OCI-LY3 (cell line): ENCODE data around the gene LSM12.
"Not testable (repeated sequence)": the region's sequence is repeated elsewhere in the genome, so short reads cannot be mapped to it uniquely, and the experiment has no call there.

Source experiments
- H2AFZ ChIP-seq: fragments of 200-600, 300-600 bp; shearing (Covaris generic); 2 replicates; pipeline ENCODE4 v1.6.0; 2014; ENCODE audit warnings: antibody characterized with exemption, low read depth, low read length
- H3K27ac ChIP-seq: fragments of 200-600, 300-600 bp; sonication (generic); 2 replicates; pipeline ENCODE4 v1.5.1; 2014; ENCODE audit warnings: mild to moderate bottlenecking, low read length, moderate library complexity, mixed read lengths
- H3K27me3 ChIP-seq: fragments of 200-600, 300-600 bp; sonication (generic); 2 replicates; pipeline ENCODE4 v1.6.1; 2014; ENCODE audit warnings: low read depth, low read length, mixed read lengths
- H3K36me3 ChIP-seq: fragments of 200-600, 300-600 bp; sonication (generic); replicated peaks from 2 replicates; pipeline ENCODE3; 2014; ENCODE audit warnings: low read depth, low read length, mixed read lengths
- H3K4me1 ChIP-seq: fragments of 300-600, 200-600 bp; sonication (generic); 2 replicates; pipeline ENCODE4 v1.6.1; 2014; ENCODE audit warnings: low read length, mixed read lengths
- H3K4me2 ChIP-seq: fragments of 200-600, 300-600 bp; sonication (generic); 2 replicates; pipeline ENCODE4 v1.6.1; 2014; ENCODE audit warnings: low read length, mixed read lengths
- H3K4me3 ChIP-seq: fragments of 300-600, 200-600 bp; sonication (generic); 2 replicates; pipeline ENCODE4 v1.5.1; 2014; ENCODE audit warnings: antibody characterized with exemption, mild to moderate bottlenecking, low read length, moderate library complexity
- H3K79me2 ChIP-seq: fragments of 300-600, 200-600 bp; shearing (Covaris generic); 2 replicates; pipeline ENCODE4 v1.6.1; 2014; ENCODE audit warnings: mild to moderate bottlenecking, low read length, mixed read lengths
- H3K9ac ChIP-seq: fragments of 300-600, 200-600 bp; shearing (Covaris generic); 2 replicates; pipeline ENCODE4 v1.6.0; 2014; ENCODE audit warnings: mild to moderate bottlenecking, low read length, moderate library complexity
- H3K9me3 ChIP-seq: fragments of 200-600, 300-600 bp; shearing (Covaris generic); 2 replicates; pipeline ENCODE4 v1.6.1; 2014; ENCODE audit warnings: low read length, mixed read lengths; ENCODE audit not compliant: insufficient read depth
- H4K20me1 ChIP-seq: fragments of 200-600, 300-600 bp; sonication (generic); 2 replicates; pipeline ENCODE4 v1.6.1; 2016; ENCODE audit warnings: low read length, mixed read lengths; ENCODE audit not compliant: insufficient read depth
- EZH2phosphoT487 ChIP-seq: fragments of 200-600 bp; shearing (Covaris generic); IDR thresholded peaks from 2 replicates; pipeline ENCODE4 v1.6.1; 2018; ENCODE audit warnings: antibody characterized with exemption, mixed run types, low read depth
- TF ChIP-seq, protein P1 (sequence below): fragments of 200-600, 300-600 bp; sonication (generic); IDR thresholded peaks from 2 replicates; pipeline ENCODE4 v1.5.1; 2014; ENCODE audit warnings: antibody characterized with exemption, low read length, low read depth

The LSM12 gene

DNA sequence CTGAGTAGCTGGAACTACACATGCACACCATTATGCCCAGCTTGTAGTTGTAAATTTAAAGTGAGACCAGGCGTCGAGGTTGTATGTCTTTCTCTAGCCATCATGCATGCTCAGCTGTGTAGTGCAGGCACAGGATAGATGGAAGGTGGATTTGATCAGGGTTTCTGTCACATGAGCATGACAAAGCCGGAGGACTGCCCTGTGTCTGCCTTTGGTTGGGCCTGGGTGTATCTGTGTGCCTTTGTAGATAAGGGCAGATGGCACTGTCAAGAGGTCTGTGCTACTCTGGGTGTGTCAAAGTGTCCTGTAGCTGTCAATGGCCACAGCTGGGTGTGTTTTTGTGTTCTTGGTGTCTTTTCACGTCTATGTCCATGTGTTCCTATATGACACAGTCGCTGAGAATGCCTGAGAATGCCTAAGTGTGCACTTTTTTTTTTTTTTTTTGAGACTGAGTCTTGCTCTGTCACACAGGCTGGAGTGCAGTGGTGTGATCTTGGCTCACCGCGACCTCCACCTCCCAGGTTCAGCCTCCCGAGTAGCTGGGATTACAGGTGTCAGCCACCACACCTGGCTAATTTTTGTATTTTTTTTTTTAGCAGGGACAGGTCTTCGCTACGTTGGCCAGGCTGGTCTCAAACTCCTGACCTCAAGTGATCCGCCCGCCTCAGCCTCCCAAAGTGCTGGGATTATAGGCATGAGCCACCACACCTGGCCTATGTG lies 66.2 kb downstream of the LSM12 start:
- H3K4me1 ChIP-seq, result peaks cover under 1% of the 10 kb centered on the region; the same call in 1 of the 2 replicates
- H4K20me1 ChIP-seq, result no peaks in the 10 kb centered on the region
- no peak for TF ChIP-seq EZH2phosphoT487
- TF ChIP-seq, protein P1, sequence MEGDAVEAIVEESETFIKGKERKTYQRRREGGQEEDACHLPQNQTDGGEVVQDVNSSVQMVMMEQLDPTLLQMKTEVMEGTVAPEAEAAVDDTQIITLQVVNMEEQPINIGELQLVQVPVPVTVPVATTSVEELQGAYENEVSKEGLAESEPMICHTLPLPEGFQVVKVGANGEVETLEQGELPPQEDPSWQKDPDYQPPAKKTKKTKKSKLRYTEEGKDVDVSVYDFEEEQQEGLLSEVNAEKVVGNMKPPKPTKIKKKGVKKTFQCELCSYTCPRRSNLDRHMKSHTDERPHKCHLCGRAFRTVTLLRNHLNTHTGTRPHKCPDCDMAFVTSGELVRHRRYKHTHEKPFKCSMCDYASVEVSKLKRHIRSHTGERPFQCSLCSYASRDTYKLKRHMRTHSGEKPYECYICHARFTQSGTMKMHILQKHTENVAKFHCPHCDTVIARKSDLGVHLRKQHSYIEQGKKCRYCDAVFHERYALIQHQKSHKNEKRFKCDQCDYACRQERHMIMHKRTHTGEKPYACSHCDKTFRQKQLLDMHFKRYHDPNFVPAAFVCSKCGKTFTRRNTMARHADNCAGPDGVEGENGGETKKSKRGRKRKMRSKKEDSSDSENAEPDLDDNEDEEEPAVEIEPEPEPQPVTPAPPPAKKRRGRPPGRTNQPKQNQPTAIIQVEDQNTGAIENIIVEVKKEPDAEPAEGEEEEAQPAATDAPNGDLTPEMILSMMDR, result no peak
- no peaks in the 10 kb centered on the region for H3K27me3 ChIP-seq
- no peak overlapping the region for H3K4me3 ChIP-seq
- no peaks in the 10 kb centered on the region for H3K36me3 ChIP-seq
- H3K27ac ChIP-seq, result no peak overlapping the region
- no peak overlapping the region for H3K9ac ChIP-seq
- H3K9me3 ChIP-seq, result no peaks in the 10 kb centered on the region
- no peak overlapping the region for H3K4me2 ChIP-seq
- no peaks in the 10 kb centered on the region for H3K79me2 ChIP-seq
- H2AFZ ChIP-seq, result no peak overlapping the region

DNA sequence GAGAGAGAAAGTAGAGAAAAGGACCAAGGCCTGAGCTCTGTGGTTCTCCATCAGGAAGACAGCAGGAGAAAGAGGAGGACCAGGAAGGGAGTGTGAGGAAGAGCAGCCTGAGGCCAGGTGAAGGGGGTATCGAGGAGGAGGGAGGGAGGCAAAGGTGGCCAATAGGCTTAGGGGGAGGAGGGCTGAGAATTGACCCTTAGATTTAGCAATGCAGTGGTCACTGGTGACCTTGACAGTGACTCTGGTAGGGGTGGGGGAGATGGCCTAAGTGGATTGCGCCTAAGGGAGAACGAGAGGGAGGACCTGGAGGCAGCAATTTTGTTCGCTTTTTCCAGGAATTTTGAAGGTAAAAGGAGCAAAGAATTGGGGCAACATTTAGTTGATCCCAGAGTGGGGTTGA lies 67.4 kb downstream of the LSM12 start:
- H3K4me1 ChIP-seq, result peaks cover 4% of the 10 kb centered on the region; the same call in 1 of the 2 replicates
- no peaks in the 10 kb centered on the region for H3K9me3 ChIP-seq
- H4K20me1 ChIP-seq, result no peaks in the 10 kb centered on the region
- no peak overlapping the region for H3K9ac ChIP-seq
- no peaks in the 10 kb centered on the region for H3K79me2 ChIP-seq
- no peak for TF ChIP-seq EZH2phosphoT487
- TF ChIP-seq, protein P1, result no peak
- H2AFZ ChIP-seq, result no peak overlapping the region
- H3K4me3 ChIP-seq, result no peak overlapping the region
- H3K4me2 ChIP-seq, result no peak overlapping the region
- H3K27ac ChIP-seq, result no peak overlapping the region
- H3K27me3 ChIP-seq, result no peaks in the 10 kb centered on the region
- no peaks in the 10 kb centered on the region for H3K36me3 ChIP-seq

DNA sequence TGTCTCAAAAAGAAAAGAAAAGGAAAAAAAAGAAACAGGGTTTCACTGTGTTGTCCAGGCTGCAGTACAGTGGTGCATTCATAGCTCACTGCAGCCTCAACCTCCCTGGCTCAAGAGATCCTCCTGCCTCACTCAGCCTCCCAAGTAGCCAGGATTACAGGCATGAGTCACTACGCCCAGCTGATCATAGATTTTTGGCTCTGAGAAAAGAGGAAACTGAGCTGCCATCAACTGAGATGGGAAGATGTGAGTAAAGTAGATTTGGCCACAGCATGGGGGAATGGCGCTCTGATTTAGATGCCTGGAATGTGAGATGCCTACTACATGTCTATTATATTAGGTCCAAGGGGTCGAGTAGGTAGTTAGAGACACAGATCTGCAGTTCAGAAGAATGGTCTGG lies 67.9 kb downstream of the LSM12 start:
- TF ChIP-seq, protein P1, result no peak
- TF ChIP-seq EZH2phosphoT487, result no peak
- H3K36me3 ChIP-seq, result no peaks in the 10 kb centered on the region
- H2AFZ ChIP-seq, result no peak overlapping the region
- no peak overlapping the region for H3K4me2 ChIP-seq
- H3K9me3 ChIP-seq, result no peaks in the 10 kb centered on the region
- H3K27ac ChIP-seq, result no peak overlapping the region
- H3K79me2 ChIP-seq, result no peaks in the 10 kb centered on the region
- H3K4me1 ChIP-seq, result peaks cover 4% of the 10 kb centered on the region; the same call in 1 of the 2 replicates
- no peaks in the 10 kb centered on the region for H3K27me3 ChIP-seq
- no peak overlapping the region for H3K9ac ChIP-seq
- H3K4me3 ChIP-seq, result no peak overlapping the region
- H4K20me1 ChIP-seq, result no peaks in the 10 kb centered on the region

- not testable (repeated sequence) for H3K27me3 ChIP-seq, H3K27ac ChIP-seq, H3K9ac ChIP-seq, H3K36me3 ChIP-seq, H3K4me2 ChIP-seq, H2AFZ ChIP-seq, H4K20me1 ChIP-seq, H3K4me3 ChIP-seq, H3K4me1 ChIP-seq, H3K9me3 ChIP-seq, H3K79me2 ChIP-seq
Observed at GRCh38 chr17:43997180-43997579, 69.3 kb downstream of the LSM12 start.
